ENCODE results near the gene KIFC1. TPM values are rescaled to one million over a fixed set of nuclear protein-coding genes. Genes with fewer than 3 reads are reported as not detected.

The KIFC1 gene
- total RNA-seq, 1 experiment from 2014 or later = 65.3 TPM

GRCh38 chr6:33439956-33440648, 48.5 kb downstream of the KIFC1 start:
- no peaks in the 10 kb centered on the region for H3K9me3 Mint-ChIP-seq (ENCODE audit: unreplicated experiment)
- no peak overlapping the region for H3K27ac Mint-ChIP-seq (ENCODE audit: unreplicated experiment)
- H3K27me3 Mint-ChIP-seq (ENCODE audit: insufficient read depth, unreplicated experiment) = no peaks in the 10 kb centered on the region
- ChIA-PET POLR2A (no interaction called here), CTCF (interaction anchor here (0.8 to 1.0 kb wide), 2 partner anchors 14 to 57 kb away, joined by 3 to 8 read pairs; partner anchors contain the start of gene ZBTB9)
- peaks cover 13% of the 10 kb centered on the region for H3K36me3 Mint-ChIP-seq (ENCODE audit: insufficient read depth, unreplicated experiment)
- Histone ChIP-seq H3K4me1 (no peaks in the 10 kb centered on the region), H3K4me3 (ENCODE audit: low read depth, low read length) (no peak overlapping the region), H3K27me3 (replicated peaks; ENCODE audit: control insufficient read depth, insufficient read depth, low read length) (no peaks in the 10 kb centered on the region), H3K9me3 (no peaks in the 10 kb centered on the region), H3K36me3 (ENCODE audit: control insufficient read depth, insufficient read depth, low read length) (no peaks in the 10 kb centered on the region; the same call in 1 of the 2 replicates)
- no TSS peak for BruUV-seq (replicated peaks)
- no peak for DNase-seq
- no peak overlapping the region for H3K4me3 Mint-ChIP-seq (ENCODE audit: unreplicated experiment)
- intact Hi-C loops (cut with micrococcal nuclease; ENCODE audit: unreplicated experiment) = no loop called here
- H3K4me1 Mint-ChIP-seq (ENCODE audit: low read depth, unreplicated experiment) = no peaks in the 10 kb centered on the region
- no peak for TF ChIP-seq CTCF (IDR thresholded peaks at IDR 0.05; ENCODE audit: insufficient read depth in 1 of 2, low read depth in 1 of 2, low read length in 1 of 2, severe bottlenecking in 1 of 2, unreplicated experiment in 1 of 2)

GRCh38 chr6:33440649-33441309, 49.2 kb downstream of the KIFC1 start:
- H3K27me3 ChIP-seq (replicated peaks; ENCODE audit: control insufficient read depth, insufficient read depth, low read length) = no peaks in the 10 kb centered on the region
- Mint-ChIP-seq H3K9me3 (ENCODE audit: unreplicated experiment) (no peaks in the 10 kb centered on the region), H3K27me3 (ENCODE audit: insufficient read depth, unreplicated experiment) (no peaks in the 10 kb centered on the region), H3K27ac (ENCODE audit: unreplicated experiment) (no peak overlapping the region), H3K4me1 (ENCODE audit: low read depth, unreplicated experiment) (no peaks in the 10 kb centered on the region), H3K36me3 (ENCODE audit: insufficient read depth, unreplicated experiment) (peaks cover 13% of the 10 kb centered on the region), H3K4me3 (ENCODE audit: unreplicated experiment) (no peak overlapping the region)
- no peaks in the 10 kb centered on the region for H3K9me3 ChIP-seq
- POLR2A ChIA-PET = no interaction called here
- DNase-seq = no peak
- intact Hi-C loops (cut with micrococcal nuclease; ENCODE audit: unreplicated experiment) = no loop called here
- no peak for TF ChIP-seq CTCF (IDR thresholded peaks at IDR 0.05; ENCODE audit: insufficient read depth in 1 of 2, low read depth in 1 of 2, low read length in 1 of 2, severe bottlenecking in 1 of 2, unreplicated experiment in 1 of 2)
- CTCF ChIA-PET = interaction anchor here (0.8 kb wide), 1 partner anchor 58 kb away, joined by 8 read pairs; no protein-coding TSS in a partner anchor
- no peak overlapping the region for H3K4me3 ChIP-seq (ENCODE audit: low read depth, low read length)
- no peaks in the 10 kb centered on the region; the same call in 1 of the 2 replicates for H3K36me3 ChIP-seq (ENCODE audit: control insufficient read depth, insufficient read depth, low read length)
- BruUV-seq (replicated peaks) = no TSS peak
- H3K4me1 ChIP-seq = no peaks in the 10 kb centered on the region

GRCh38 chr6:33441457-33441856, 49.8 kb downstream of the KIFC1 start:
- Histone ChIP-seq H3K36me3 (ENCODE audit: control insufficient read depth, insufficient read depth, low read length) (no peaks in the 10 kb centered on the region; the same call in 1 of the 2 replicates), H3K4me1 (no peaks in the 10 kb centered on the region), H3K9me3 (no peaks in the 10 kb centered on the region), H3K27me3 (replicated peaks; ENCODE audit: control insufficient read depth, insufficient read depth, low read length) (no peaks in the 10 kb centered on the region), H3K4me3 (ENCODE audit: low read depth, low read length) (no peak overlapping the region)
- intact Hi-C loops (cut with micrococcal nuclease; ENCODE audit: unreplicated experiment) = no loop called here
- CTCF ChIA-PET = no interaction called here
- no peaks in the 10 kb centered on the region for H3K27me3 Mint-ChIP-seq (ENCODE audit: insufficient read depth, unreplicated experiment)
- no peaks in the 10 kb centered on the region for H3K9me3 Mint-ChIP-seq (ENCODE audit: unreplicated experiment)
- no peaks in the 10 kb centered on the region for H3K4me1 Mint-ChIP-seq (ENCODE audit: low read depth, unreplicated experiment)
- TF ChIP-seq CTCF (IDR thresholded peaks at IDR 0.05; ENCODE audit: insufficient read depth in 1 of 2, low read depth in 1 of 2, low read length in 1 of 2, severe bottlenecking in 1 of 2, unreplicated experiment in 1 of 2) = no peak
- peaks cover 13% of the 10 kb centered on the region for H3K36me3 Mint-ChIP-seq (ENCODE audit: insufficient read depth, unreplicated experiment)
- H3K4me3 Mint-ChIP-seq (ENCODE audit: unreplicated experiment) = no peak overlapping the region
- no peak for DNase-seq
- no TSS peak for BruUV-seq (replicated peaks)
- H3K27ac Mint-ChIP-seq (ENCODE audit: unreplicated experiment) = no peak overlapping the region
- POLR2A ChIA-PET = interaction anchor here (0.6 kb wide), 1 partner anchor 22 kb away, joined by 4 read pairs; no protein-coding TSS in a partner anchor
